ENCODE measurements around the gene ECE2.
A peak's percentile ranks its signal among the peaks of the same experiment; 100 is the strongest.

The ECE2 gene

GRCh38 chr3:184275961-184276910 lies at the start of gene ECE2:
TSS of gene ECE2 (plus strand) at chr3:184276022. CDS start at chr3:184276154, 132 bp downstream.
- DNase-seq, result no peak

DNA sequence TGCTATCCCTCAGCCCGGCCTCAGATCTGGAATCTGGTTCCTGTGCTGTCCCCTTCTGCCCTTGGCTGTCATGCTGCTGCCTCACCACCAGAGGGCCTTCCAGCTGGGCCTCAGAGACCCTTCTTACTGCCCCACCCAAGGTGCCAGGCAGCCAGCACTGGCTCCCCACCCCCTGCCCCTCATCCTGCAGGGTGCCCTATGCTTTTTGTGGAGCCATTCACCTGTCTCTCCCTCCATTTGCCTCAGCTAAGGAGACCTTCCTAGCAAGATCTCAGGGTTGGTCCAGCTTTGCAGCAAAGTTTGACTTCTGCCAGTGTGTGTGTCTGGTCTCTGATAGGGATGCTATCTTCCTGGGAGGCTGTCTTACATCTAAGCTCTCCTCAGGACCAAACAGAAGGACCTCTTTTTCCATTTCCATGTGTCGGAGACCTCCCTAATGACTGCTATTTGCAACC lies 48.3 kb upstream of the ECE2 start:
- peak in 1 of 2 experiments; percentile 56 for DNase-seq

DNA sequence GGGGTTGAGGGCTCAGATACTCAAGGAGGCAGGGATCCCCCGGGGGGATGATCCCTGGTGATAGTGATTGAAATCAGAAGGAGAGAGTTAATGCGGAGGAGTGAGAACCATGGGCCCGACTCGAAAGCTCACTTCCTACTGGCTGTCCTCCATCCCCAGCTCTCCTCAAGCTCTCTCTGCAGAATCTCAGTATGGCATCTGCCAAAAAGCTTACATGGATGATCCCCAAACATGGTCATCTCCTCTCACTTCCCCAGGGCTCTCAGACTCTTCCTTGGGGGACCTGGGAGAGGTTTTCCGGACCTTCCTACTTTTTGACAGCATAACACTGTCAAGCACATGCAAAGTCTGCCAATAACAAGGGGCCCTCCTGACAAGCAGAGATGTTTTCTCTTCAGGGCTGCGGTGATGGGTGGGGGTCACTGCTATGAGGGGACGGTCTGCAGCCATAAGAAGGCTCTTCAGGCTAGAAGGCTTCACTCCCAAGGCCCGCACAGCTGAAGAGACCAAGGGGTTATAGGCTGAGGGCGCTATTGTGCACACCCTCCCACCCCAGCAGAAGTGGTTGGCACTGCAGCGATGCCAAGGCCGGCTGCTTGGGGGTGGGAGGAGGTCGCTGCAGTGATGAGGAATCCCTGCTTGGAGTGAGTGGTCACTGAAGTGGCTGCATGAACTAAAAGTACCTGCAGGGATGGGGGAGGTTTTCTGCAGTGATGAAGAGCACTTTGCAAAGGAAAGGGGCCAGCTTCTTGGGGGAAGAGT lies 47.3 kb upstream of the ECE2 start:
- no peak for DNase-seq

DNA sequence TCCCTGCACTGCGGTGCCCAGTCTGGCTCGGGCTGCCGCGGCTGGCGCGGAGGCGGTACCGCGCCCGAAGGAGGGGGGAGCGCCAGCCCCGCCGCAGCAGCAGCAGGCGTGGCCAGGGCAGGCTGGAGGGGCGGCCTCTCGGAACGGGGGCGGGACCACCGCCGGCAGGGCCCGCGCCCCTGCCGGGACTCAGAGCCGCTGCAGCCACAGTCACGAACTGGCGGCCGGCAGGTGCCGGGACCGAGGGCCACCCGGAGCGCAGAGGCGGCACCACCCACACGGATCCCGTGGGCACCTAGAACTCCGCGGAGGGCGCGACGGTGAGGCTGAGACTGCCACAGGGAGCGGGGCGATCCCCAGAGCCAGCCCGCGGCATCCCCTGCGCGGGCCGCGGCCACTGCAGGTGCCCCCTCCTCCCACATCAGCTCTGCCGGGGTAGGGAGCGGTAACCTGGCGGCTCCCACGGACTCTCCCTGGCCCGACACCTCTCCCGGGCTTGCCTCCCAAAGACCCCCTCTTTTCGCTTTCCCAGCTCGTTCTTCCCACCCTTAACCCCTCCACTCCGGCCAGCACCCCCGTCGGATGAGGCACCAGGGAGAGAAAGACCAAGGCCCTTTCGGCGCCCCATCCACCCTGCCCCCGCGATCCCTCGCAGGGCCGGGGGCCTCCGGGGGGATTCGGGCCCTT lies 46.3 kb upstream of the ECE2 start, which contains the start of gene VWA5B2:
Gene VWA5B2 (plus strand): TSS at position 192 of the 687 bp plus-strand sequence. CDS start 944 bp downstream, outside the sequence.
- peak; percentile 62 to 92 for DNase-seq

GRCh38 chr3:184230081-184230602 lies 45.7 kb upstream of the ECE2 start:
- peak; percentile 30 to 81 for DNase-seq

- DNase-seq, result peak; percentile 41 to 87
These were observed 45.0 kb upstream of the ECE2 start for GRCh38 chr3:184230603-184231528.

GRCh38 chr3:184231671-184232070 lies 44.2 kb upstream of the ECE2 start:
- DNase-seq, result no peak

DNA sequence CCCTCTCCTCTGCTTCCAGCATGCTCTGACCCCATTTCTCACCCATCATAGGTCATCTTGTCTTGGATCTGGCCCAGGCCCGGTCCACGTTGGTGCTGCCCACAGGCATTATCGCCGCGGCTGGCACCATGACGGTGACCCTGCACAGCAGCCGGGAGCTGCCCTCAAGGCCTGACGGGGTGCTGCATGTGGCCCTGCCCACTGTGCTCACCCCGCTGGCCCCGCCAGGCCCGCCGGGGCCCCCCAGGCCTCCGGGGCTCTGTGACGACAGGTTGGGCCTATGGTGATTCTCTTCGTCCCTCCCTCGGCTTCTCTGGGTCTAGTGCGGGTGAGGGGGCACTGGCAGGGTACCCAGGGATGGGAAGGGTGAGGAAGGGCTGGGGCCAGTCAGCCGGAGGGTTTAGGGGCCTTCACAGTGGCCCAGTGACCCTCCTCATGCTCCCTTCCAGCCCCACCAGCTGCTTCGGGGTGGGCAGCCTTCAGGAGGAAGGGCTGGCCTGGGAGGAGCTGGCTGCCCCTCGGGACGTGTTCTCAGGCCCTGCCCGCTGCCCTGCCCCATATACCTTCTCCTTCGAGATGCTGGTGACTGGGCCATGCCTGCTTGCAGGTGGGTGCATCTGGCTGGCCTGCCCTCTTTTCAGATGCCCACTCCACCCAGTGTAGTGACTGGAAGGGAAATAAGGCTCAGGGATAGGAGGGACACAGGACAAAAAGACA lies 42.5 kb upstream of the ECE2 start:
- DNase-seq, result no peak

DNA sequence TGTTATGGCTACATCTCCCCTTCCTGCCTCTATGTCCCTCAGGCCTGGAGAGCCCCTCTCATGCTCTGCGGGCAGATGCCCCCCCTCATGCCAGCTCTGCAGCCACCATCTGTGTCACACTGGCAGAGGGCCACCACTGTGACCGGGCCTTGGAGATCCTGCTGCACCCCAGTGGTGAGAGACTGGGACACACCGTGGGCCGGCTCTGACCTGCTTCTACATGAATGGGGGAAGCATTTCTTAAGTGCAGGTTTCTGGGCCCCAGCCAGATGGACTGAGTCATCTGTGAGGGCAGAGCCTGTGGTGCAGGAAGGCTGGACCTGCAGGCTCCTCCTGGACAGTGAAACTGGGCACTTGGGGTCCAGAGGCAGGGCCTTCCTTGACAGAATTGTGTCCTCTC lies 41.6 kb upstream of the ECE2 start:
- no peak for DNase-seq

DNA sequence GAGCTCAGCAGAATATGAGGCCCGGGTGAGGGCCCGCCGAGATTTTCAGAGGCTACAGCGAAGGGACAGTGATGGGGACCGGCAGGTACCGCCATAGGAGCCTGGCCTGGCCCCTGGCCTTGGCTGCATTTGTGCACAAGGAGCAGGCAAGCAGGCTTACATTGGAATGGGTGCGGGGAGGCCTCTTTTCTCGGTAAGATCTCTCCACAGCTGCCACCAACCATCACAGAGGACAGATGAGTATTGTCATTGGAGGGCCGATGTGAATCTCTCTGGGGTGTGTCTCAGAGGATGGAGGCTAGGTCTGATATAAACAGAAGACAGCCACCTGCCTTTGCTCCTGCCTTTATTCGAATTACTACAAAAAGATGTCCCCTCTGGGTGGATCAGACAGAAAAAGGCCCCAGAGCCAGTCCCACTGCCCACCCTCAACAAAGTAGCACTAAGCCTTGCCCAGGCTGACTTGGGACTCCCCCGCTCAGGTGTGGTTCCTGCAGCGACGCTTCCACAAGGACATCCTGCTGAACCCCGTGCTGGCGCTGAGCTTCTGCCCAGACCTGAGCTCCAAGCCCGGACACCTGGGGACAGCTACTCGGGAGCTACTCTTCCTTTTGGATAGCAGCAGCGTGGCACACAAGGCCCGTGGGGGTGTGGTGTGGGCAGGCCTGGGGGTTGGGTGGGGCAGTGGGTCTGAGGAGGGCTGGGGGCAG lies 41.0 kb upstream of the ECE2 start:
- DNase-seq, result no peak

DNA sequence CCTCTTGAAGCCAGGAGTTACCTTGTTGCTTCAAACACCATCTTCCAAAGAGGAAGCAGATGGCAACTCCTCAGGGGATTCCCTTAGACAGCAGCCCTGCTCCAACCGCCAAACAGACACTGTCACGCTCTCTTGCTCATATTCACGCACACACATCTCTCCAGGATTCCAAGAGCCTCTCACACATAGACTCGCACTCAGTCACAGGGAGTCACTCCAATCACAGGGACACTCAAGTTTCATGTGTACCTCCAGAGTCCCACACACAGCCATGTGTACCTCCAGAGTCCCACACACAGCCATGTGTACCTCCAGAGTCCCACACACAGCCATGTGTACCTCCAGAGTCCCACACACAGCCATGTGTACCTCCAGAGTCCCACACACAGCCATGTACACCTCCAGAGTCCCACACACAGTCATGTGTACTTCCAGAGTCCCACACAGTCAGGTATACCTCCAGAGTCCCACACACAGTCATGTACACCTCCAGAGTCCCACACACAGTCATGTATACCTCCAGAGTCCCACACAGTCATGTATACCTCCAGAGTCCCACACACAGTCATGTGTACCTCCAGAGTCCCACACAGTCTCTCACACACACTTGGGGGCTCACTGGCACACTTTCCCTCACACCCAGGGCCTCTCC lies 40.3 kb upstream of the ECE2 start:
- peak; percentile 31 to 70 for DNase-seq

DNA sequence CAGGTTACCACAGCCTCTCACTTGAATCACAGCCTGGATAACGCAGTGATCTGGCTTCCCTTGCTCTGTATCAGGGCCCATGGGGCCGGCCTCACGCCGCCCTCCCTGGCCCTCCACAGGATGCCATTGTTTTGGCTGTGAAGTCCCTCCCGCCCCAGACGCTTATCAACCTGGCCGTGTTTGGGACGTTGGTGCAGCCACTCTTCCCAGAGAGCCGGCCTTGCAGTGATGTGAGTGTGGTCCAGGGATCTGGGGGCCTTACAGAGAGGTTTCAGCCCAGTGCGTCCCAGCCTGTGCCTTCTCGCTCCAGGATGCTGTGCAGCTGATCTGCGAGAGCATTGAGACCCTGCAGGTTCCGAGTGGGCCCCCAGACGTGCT lies 39.8 kb upstream of the ECE2 start:
- no peak for DNase-seq

DNA sequence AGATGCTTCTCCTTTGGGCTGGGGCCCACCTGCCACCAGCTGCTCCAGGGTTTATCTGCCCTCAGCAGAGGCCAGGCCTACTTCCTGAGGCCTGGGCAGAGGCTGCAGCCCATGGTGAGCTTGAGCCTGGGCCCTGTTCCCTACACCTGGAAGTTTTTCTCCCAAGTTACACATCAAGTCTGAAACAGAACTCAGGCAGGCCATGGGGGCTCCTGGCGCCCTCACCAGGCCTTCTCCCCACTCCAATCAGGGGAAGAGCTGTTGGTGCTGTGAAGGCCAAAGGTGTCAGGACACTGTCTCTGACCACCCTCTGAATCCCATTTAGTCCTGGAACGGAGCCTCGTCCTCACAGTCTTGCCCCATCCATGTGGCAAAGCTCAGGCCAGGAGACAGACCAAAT lies 39.2 kb upstream of the ECE2 start:
- DNase-seq, result no peak

DNA sequence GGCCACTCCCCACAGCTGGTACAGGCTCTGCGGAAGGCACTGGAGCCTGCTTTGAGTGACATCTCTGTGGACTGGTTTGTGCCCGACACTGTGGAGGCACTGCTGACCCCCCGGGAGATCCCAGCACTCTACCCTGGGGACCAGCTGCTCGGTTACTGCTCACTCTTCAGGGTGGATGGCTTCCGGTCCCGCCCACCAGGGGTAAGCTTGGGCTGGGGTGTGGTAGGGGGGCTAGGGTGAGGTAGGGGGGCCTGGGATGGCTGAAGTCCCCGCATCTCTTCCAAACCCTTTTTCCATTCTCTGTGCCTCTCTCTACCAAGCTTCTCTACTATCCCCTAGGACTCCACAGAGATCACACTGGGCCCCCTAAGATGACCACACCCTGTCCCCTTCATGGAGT lies 38.6 kb upstream of the ECE2 start:
- DNase-seq, result no peak

DNA sequence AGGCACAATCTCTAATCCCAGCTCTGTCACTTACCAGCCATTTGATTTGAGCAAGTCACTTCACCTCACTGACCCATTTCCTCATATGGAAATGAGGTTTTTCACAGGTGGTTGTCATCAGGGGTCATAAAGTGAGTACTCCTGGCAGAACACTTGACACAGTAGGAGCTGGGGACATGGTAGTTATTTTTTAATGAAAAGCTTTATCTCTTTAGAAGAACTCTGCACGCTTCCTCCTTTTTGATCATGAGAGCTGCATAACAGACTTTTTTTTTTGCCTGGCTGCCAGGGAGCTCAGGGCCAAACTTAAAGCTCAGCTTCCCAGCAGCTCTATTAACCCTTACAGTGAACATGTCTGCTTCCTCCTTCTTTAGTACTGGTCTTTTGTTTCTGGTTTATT lies 38.0 kb upstream of the ECE2 start:
- DNase-seq, result no peak

GRCh38 chr3:184238246-184238818 lies 37.5 kb upstream of the ECE2 start:
- no peak for DNase-seq

GRCh38 chr3:184239221-184239620 lies 36.6 kb upstream of the ECE2 start:
- DNase-seq, result no peak

- no peak for DNase-seq
These were observed 36.1 kb upstream of the ECE2 start for GRCh38 chr3:184239708-184240107.

DNA sequence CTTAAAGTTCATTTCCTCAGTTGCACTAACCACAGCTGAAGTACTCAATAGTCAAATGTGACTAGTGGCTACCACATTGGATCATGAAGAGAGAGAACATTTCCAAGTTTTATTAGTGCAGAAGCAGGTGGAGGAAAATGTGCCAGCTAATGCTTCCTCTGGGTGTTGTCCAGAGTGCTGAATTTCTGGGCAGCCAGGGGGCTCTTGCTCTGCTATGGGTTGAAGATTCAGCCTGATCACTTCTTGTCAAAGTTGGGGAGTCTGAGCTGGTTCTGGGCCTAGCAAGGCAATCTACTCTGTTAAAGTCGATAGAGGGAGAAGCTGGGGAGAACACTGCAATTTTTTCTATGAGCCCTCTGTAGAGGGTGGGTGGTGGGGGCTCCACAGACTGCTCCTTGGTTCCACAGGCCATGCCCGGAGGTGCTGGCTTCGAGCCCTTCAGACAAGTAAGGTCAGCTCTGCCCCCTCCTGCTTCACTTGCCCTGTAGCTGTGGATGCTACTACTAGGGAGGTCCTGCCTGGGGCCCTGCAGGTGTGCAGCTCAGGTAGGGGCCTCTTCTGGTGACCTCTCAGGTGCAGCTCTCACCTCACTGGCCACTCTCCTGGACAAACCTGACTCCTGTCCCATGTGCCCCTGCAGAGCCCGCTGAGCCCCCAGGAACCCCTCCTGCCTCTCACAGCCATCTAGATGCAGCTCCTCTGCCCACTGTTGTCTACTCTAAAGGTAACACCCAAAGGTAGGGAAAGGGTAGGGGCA lies 35.3 kb upstream of the ECE2 start:
- DNase-seq, result no peak

Data from NCI-H526 (cell line).